ENCODE measurements around the gene TIAM1.

- no peak for TF ChIP-seq EP300 (IDR thresholded peaks at IDR 0.05)
- no peak for TF ChIP-seq CTCF (IDR thresholded peaks at IDR 0.05)
- TF ChIP-seq RAD21 (conservative IDR thresholded peaks at IDR 0.05 in 1 of 2, IDR thresholded peaks at IDR 0.05 in 1 of 2), result no peak
- TF ChIP-seq MAFK (IDR thresholded peaks at IDR 0.05; ENCODE audit: partially characterized antibody), result no peak
- TF ChIP-seq CEBPB (IDR thresholded peaks at IDR 0.05), result no peak
- no peak for TF ChIP-seq RFX5 (IDR thresholded peaks at IDR 0.05)
- TF ChIP-seq FOSL2 (IDR thresholded peaks at IDR 0.05), result no peak
- no peak for TF ChIP-seq FOSL2 (CRISPR knock-in tag; IDR thresholded peaks at IDR 0.05)
- TF ChIP-seq HDAC2 (IDR thresholded peaks at IDR 0.05), result no peak
- no peak for TF ChIP-seq POLR2A (IDR thresholded peaks at IDR 0.05; ENCODE audit: low read length)
- no peak for TF ChIP-seq REST (IDR thresholded peaks at IDR 0.05)
- TF ChIP-seq CHD2 (IDR thresholded peaks at IDR 0.05; ENCODE audit: low read length, partially characterized antibody), result no peak
- no peak for TF ChIP-seq BCL3 (IDR thresholded peaks at IDR 0.05)
- TF ChIP-seq SMC3 (IDR thresholded peaks at IDR 0.05), result no peak
These were observed 271.5 kb downstream of the TIAM1 start for GRCh38 chr21:31072533-31072932.
